Liver (tissue), 9 donors: ENCODE results near the gene PIRT. TPM values are rescaled to one million over a fixed set of nuclear protein-coding genes. Genes with fewer than 3 reads are reported as not detected.
"Not testable (repeated sequence)": the region's sequence is repeated elsewhere in the genome, so short reads cannot be mapped to it uniquely, and the experiment has no call there.

Experiments used
- DNase-seq: peaks from one replicate; pipeline ENCODE4 v3.0.0-alpha.2; 2017; ENCODE audit warnings: low spot score
- H3K27ac ChIP-seq, 2 donors: one replicate each; pipeline ENCODE4 v1.7.0; 2013; ENCODE audit warnings: inconsistent platforms in 2 of 2, low read length in 2 of 2, control low read depth in 1 of 2, low read depth in 1 of 2, mild to moderate bottlenecking in 1 of 2
- H3K27me3 ChIP-seq, 4 donors: one replicate each; pipeline versions ENCODE4 v1.6.1 to v1.7.0; 2013; ENCODE audit warnings: low read length in 3 of 4, inconsistent platforms in 1 of 4, mild to moderate bottlenecking in 1 of 4, moderate library complexity in 1 of 4; ENCODE audit not compliant: control insufficient read depth in 4 of 4, insufficient read depth in 4 of 4
- H3K36me3 ChIP-seq, 4 donors: one replicate each; pipeline versions ENCODE4 v1.6.1 to v1.7.0; 2013; ENCODE audit warnings: low read length in 3 of 4, mild to moderate bottlenecking in 3 of 4, low read depth in 1 of 4, moderate library complexity in 1 of 4; ENCODE audit not compliant: control insufficient read depth in 4 of 4, insufficient read depth in 3 of 4
- H3K4me1 ChIP-seq, 4 donors: one replicate each; pipeline versions ENCODE4 v1.6.1 to v1.7.0; 2013; ENCODE audit warnings: low read length in 3 of 4, mild to moderate bottlenecking in 3 of 4, moderate library complexity in 1 of 4; ENCODE audit not compliant: control insufficient read depth in 4 of 4, insufficient read depth in 4 of 4
- H3K4me3 ChIP-seq, 3 donors: one replicate each; pipeline versions ENCODE4 v1.6.1 to v1.7.0; 2013; ENCODE audit warnings: low read length in 3 of 3, control low read depth in 1 of 3, low read depth in 1 of 3, mild to moderate bottlenecking in 1 of 3
- H3K9ac ChIP-seq, 2 donors: one replicate each; pipeline ENCODE4 v1.7.0; 2013; ENCODE audit warnings: low read length in 2 of 2, mild to moderate bottlenecking in 2 of 2, moderate library complexity in 2 of 2, control low read depth in 1 of 2, low read depth in 1 of 2
- H3K9me3 ChIP-seq, 4 donors: one replicate each; pipeline versions ENCODE4 v1.6.1 to v1.7.0; 2013; ENCODE audit warnings: low read length in 3 of 4; ENCODE audit not compliant: control insufficient read depth in 4 of 4
- ATF3 ChIP-seq: IDR thresholded peaks from 2 replicates; pipeline ENCODE4 v1.6.1; 2016; ENCODE audit warnings: antibody characterized with exemption
- CTCF ChIP-seq: fragments of 150-350 bp; IDR thresholded peaks from 2 replicates; pipeline ENCODE4 v1.5.1; 2017; ENCODE audit warnings: improper control_type of control experiment, low read depth, low read length; ENCODE audit not compliant: missing input control
- EGR1 ChIP-seq, 2 donors: IDR thresholded peaks; 2 replicates each; pipeline ENCODE4 v1.6.1; 2016 to 2018; ENCODE audit warnings: antibody characterized with exemption in 2 of 2, low read depth in 2 of 2
- FOXA1 ChIP-seq: IDR thresholded peaks from 2 replicates; pipeline ENCODE4 v1.6.1; 2016; ENCODE audit warnings: antibody characterized with exemption
- FOXA2 ChIP-seq: IDR thresholded peaks from 2 replicates; pipeline ENCODE4 v1.6.1; 2016; ENCODE audit warnings: antibody characterized with exemption
- HNF4A ChIP-seq, 2 donors: conservative IDR thresholded peaks; 2 replicates each; pipeline ENCODE4 v1.6.1; 2016; ENCODE audit warnings: antibody characterized with exemption in 2 of 2, mild to moderate bottlenecking in 2 of 2
- HNF4G ChIP-seq: IDR thresholded peaks from 2 replicates; pipeline ENCODE4 v1.6.1; 2016; ENCODE audit warnings: antibody characterized with exemption
- JUND ChIP-seq, 2 donors: IDR thresholded peaks; 2 replicates each; pipeline ENCODE4 v1.6.1; 2016; ENCODE audit warnings: antibody characterized with exemption in 2 of 2
- MAX ChIP-seq: IDR thresholded peaks from 2 replicates; pipeline ENCODE4 v1.6.1; 2016; ENCODE audit warnings: antibody characterized with exemption
- NR2F2 ChIP-seq: IDR thresholded peaks from 2 replicates; pipeline ENCODE4 v1.6.1; 2016; ENCODE audit warnings: antibody characterized with exemption
- RAD21 ChIP-seq, 2 donors: IDR thresholded peaks; 2 replicates each; pipeline ENCODE4 v1.6.1; 2016; ENCODE audit warnings: antibody characterized with exemption in 2 of 2, mild to moderate bottlenecking in 2 of 2
- REST ChIP-seq: IDR thresholded peaks from 2 replicates; pipeline ENCODE4 v1.6.1; 2016; ENCODE audit warnings: antibody characterized with exemption, mild to moderate bottlenecking
- RXRA ChIP-seq, 2 donors: IDR thresholded peaks; 2 replicates each; pipeline ENCODE4 v1.6.1; 2017 to 2018; ENCODE audit warnings: antibody characterized with exemption in 2 of 2, mild to moderate bottlenecking in 1 of 2
- SP1 ChIP-seq: IDR thresholded peaks from 2 replicates; pipeline ENCODE4 v1.6.1; 2018; ENCODE audit warnings: antibody characterized with exemption, mild to moderate bottlenecking
- TAF1 ChIP-seq: conservative IDR thresholded peaks from 2 replicates; pipeline ENCODE4 v1.6.1; 2016; ENCODE audit warnings: antibody characterized with exemption, mild to moderate bottlenecking
- YY1 ChIP-seq: IDR thresholded peaks from 2 replicates; pipeline ENCODE4 v1.6.1; 2016; ENCODE audit warnings: antibody characterized with exemption, mild to moderate bottlenecking
- ZBTB33 ChIP-seq: IDR thresholded peaks from 2 replicates; pipeline ENCODE4 v1.6.1; 2016; ENCODE audit warnings: antibody characterized with exemption
- WGBS: extraction: QIAGEN DNeasy Blood & Tissue Kit; methylation state at CpG from one replicate; pipeline ENCODE4 v1.1.7; 2013; 5-methylcytosine and 5-hydroxymethylcytosine counted together
- polyA plus RNA-seq, 2 donors: library from polyadenylated mRNA; stranded (reverse) in 1 of 2; unstranded in 1 of 2; fragments of 200-250 nt in 1 of 2; fragments of >200 nt in 1 of 2; fragmentation: Nextera tagmentation in 1 of 2; extraction: Ambion mirVana in 1 of 2; gene quantifications; one replicate each; pipeline versions ENCODE4 v1.2.1 to v1.2.3, GENCODE V29; 2013 to 2015
- total RNA-seq, 2 donors: library from RNA; depleted of rRNA; stranded (reverse); fragments of >200 nt; gene quantifications; one replicate each; pipeline ENCODE4 v1.2.3, GENCODE V29; 2014
- donor health status: healthy.
- donor health status: healthy.
- donor health status: healthy.
- donor health status: healthy.
- donor health status: healthy.

Gene PIRT
- total and polyA plus RNA-seq, 4 donors: 0.18 TPM; not detected in 3

- TF ChIP-seq SP1 (no peak), EGR1 (IDR thresholded peaks at IDR 0.05; ENCODE audit: low read depth in 2 of 2) (no peak), ATF3 (no peak), HNF4A (conservative IDR thresholded peaks at IDR 0.05) (no peak), MAX (no peak), JUND (IDR thresholded peaks at IDR 0.05) (no peak), HNF4G (no peak), RAD21 (IDR thresholded peaks at IDR 0.05) (no peak)
- no peaks in the 10 kb centered on the region for H3K36me3 ChIP-seq
- H3K9ac ChIP-seq: no peak overlapping the region
- H3K27ac ChIP-seq: no peak overlapping the region
- no peaks in the 10 kb centered on the region for H3K9me3 ChIP-seq
- DNase-seq: no peak
- no peaks in the 10 kb centered on the region for H3K27me3 ChIP-seq
- H3K4me1 ChIP-seq: no peaks in the 10 kb centered on the region
- WGBS: 87% methylated on average over 3 of the region's 3 CpGs
- H3K4me3 ChIP-seq: no peak overlapping the region
Measured at GRCh38 chr17:10859051-10859450, 21.2 kb upstream of the PIRT start.

GRCh38 chr17:10857976-10858375 lies 20.1 kb upstream of the PIRT start:
- TF ChIP-seq TAF1: no peak
- no peak for TF ChIP-seq HNF4A (conservative IDR thresholded peaks at IDR 0.05)
- no peak for TF ChIP-seq FOXA2
- TF ChIP-seq EGR1 (IDR thresholded peaks at IDR 0.05; ENCODE audit: low read depth in 2 of 2): no peak
- no peak for TF ChIP-seq MAX
- TF ChIP-seq JUND (IDR thresholded peaks at IDR 0.05): no peak
- TF ChIP-seq YY1: no peak
- no peak for TF ChIP-seq ATF3
- TF ChIP-seq FOXA1: no peak
- no peak for TF ChIP-seq REST
- no peak for TF ChIP-seq HNF4G
- TF ChIP-seq ZBTB33: no peak
- no peak for TF ChIP-seq RXRA (IDR thresholded peaks at IDR 0.05)
- no peak for TF ChIP-seq CTCF
- TF ChIP-seq NR2F2: no peak
- no peaks in the 10 kb centered on the region for H3K27me3 ChIP-seq
- no peaks in the 10 kb centered on the region for H3K4me1 ChIP-seq
- no peaks in the 10 kb centered on the region for H3K9me3 ChIP-seq
- no peak overlapping the region for H3K27ac ChIP-seq
- 59% methylated on average over 4 of the region's 4 CpGs for whole genome bisulfite sequencing
- no peaks in the 10 kb centered on the region for H3K36me3 ChIP-seq
- no peak overlapping the region for H3K9ac ChIP-seq
- no peak overlapping the region for H3K4me3 ChIP-seq
- DNase-seq: no peak

GRCh38 chr17:10846636-10847035 lies 8.7 kb upstream of the PIRT start:
- peaks cover 0 to 16% (median 8%) of the 10 kb centered on the region in 4 donors for H3K4me1 ChIP-seq
- not testable (repeated sequence) for H3K9me3 ChIP-seq, DNase-seq, H3K9ac ChIP-seq, H3K36me3 ChIP-seq, H3K4me3 ChIP-seq, H3K27me3 ChIP-seq, H3K27ac ChIP-seq
- WGBS: 81% methylated on average over 6 of the region's 6 CpGs
